Kidney glomerular epithelial cell (primary cell): Measurements from ENCODE around the gene LPCAT1.
A peak's percentile ranks its signal among the peaks of the same experiment; 100 is the strongest.

Experiments used
- DNase-seq: peaks from one replicate; lab custom pipeline; 2025; lab: John Stamatoyannopoulos, UW

LPCAT1 gene

GRCh38 chr5:1555011-1555807 lies 31.4 kb upstream of the LPCAT1 start:
- peak; percentile 96 for DNase-seq

GRCh38 chr5:1554410-1554967 lies 30.7 kb upstream of the LPCAT1 start:
- DNase-seq = no peak

GRCh38 chr5:1553539-1554409 lies 30.0 kb upstream of the LPCAT1 start:
- no peak for DNase-seq

- no peak for DNase-seq
These were observed 28.9 kb upstream of the LPCAT1 start for GRCh38 chr5:1552521-1553255.

- DNase-seq = no peak
These were observed 27.9 kb upstream of the LPCAT1 start for GRCh38 chr5:1551426-1552301.

- DNase-seq = no peak
These were observed 26.7 kb upstream of the LPCAT1 start for GRCh38 chr5:1550287-1551076.

- no peak for DNase-seq
These were observed 25.8 kb upstream of the LPCAT1 start for GRCh38 chr5:1549475-1550030.

GRCh38 chr5:1548702-1549474 lies 25.1 kb upstream of the LPCAT1 start:
- DNase-seq = no peak

- DNase-seq = no peak
These were observed 23.9 kb upstream of the LPCAT1 start for GRCh38 chr5:1547655-1548054.

GRCh38 chr5:1547236-1547635 lies 23.5 kb upstream of the LPCAT1 start:
- DNase-seq = no peak

GRCh38 chr5:1546556-1546955 lies 22.8 kb upstream of the LPCAT1 start:
- no peak for DNase-seq

GRCh38 chr5:1545805-1546355 lies 22.1 kb upstream of the LPCAT1 start:
- no peak for DNase-seq

- DNase-seq = no peak
These were observed 21.5 kb upstream of the LPCAT1 start for GRCh38 chr5:1545126-1545804.

- no peak for DNase-seq
These were observed 20.7 kb upstream of the LPCAT1 start for GRCh38 chr5:1544294-1544961.

- DNase-seq = no peak
These were observed 19.9 kb upstream of the LPCAT1 start for GRCh38 chr5:1543398-1544293.

- DNase-seq = peak; percentile 8
These were observed 19.0 kb upstream of the LPCAT1 start for GRCh38 chr5:1542781-1543180.
